SK-N-MC (cell line): Measurements from ENCODE around the gene SLC6A1.

Source experiments
- DNase-seq: peaks from one replicate; pipeline ENCODE4 v3.0.0-alpha.2; 2011; ENCODE audit warnings: low read depth, low spot score
- H3K27ac ChIP-seq: fragments of 200-600 bp; sonication (generic); 2 replicates; pipeline ENCODE4 v1.5.1; 2016; ENCODE audit warnings: mixed run types
- H3K36me3 ChIP-seq: fragments of 200-600 bp; sonication (generic); 2 replicates; pipeline ENCODE4 v1.6.1; 2017; ENCODE audit warnings: antibody characterized with exemption, low read length, mixed read lengths; ENCODE audit not compliant: insufficient read depth
- H3K4me3 ChIP-seq: fragments of 200-600 bp; sonication (generic); 2 replicates; pipeline ENCODE4 v1.5.1; 2016
- H3K9ac ChIP-seq: fragments of 200-600 bp; sonication (generic); 2 replicates; pipeline ENCODE4 v1.8.0; 2017; ENCODE audit warnings: mixed run types, mixed read lengths; ENCODE audit not compliant: insufficient read length
- H3K9me3 ChIP-seq: fragments of 200-600 bp; sonication (generic); 2 replicates; pipeline ENCODE4 v1.6.1; 2017; ENCODE audit warnings: low read depth, mild to moderate bottlenecking, antibody characterized with exemption, low read length, moderate library complexity, mixed read lengths
- EZH2 ChIP-seq: fragments of 200-600 bp; sonication (generic); IDR thresholded peaks from one replicate; pipeline ENCODE4 v1.6.1; 2017; ENCODE audit warnings: antibody characterized with exemption
- FOXP2 ChIP-seq: optimal IDR thresholded peaks from 2 replicates; pipeline ENCODE3; 2011; ENCODE audit warnings: mild to moderate bottlenecking, moderate library complexity; ENCODE audit not compliant: insufficient read depth; ENCODE audit errors: extremely low read length, control extremely low read depth
- POLR2AphosphoS5 ChIP-seq: IDR thresholded peaks from 2 replicates; pipeline ENCODE4 v1.6.1; 2012; ENCODE audit warnings: mild to moderate bottlenecking, low read depth, low read length, borderline replicate concordance

The SLC6A1 gene

GRCh38 chr3:10983219-10983916 is 9.2 kb upstream of the SLC6A1 start:
- Histone ChIP-seq H3K36me3 (no peaks in the 10 kb centered on the region), H3K4me3 (no peak overlapping the region), H3K9ac (no peak overlapping the region), H3K9me3 (no peaks in the 10 kb centered on the region), H3K27ac (no peak overlapping the region)
- TF ChIP-seq EZH2 (no peak), FOXP2 (no peak), POLR2AphosphoS5 (no peak)
- DNase-seq: no peak

GRCh38 chr3:10984371-10984896 is 8.1 kb upstream of the SLC6A1 start:
- Histone ChIP-seq H3K27ac (no peak overlapping the region), H3K36me3 (no peaks in the 10 kb centered on the region), H3K4me3 (no peak overlapping the region), H3K9ac (no peak overlapping the region), H3K9me3 (no peaks in the 10 kb centered on the region)
- DNase-seq: no peak
- TF ChIP-seq EZH2 (no peak), POLR2AphosphoS5 (no peak), FOXP2 (no peak)

GRCh38 chr3:10985181-10985580 is 7.4 kb upstream of the SLC6A1 start:
- H3K4me3 ChIP-seq: no peak overlapping the region
- H3K9me3 ChIP-seq: no peaks in the 10 kb centered on the region
- TF ChIP-seq EZH2 (no peak), POLR2AphosphoS5 (no peak), FOXP2 (no peak)
- H3K27ac ChIP-seq: no peak overlapping the region
- DNase-seq: no peak
- no peak overlapping the region for H3K9ac ChIP-seq
- no peaks in the 10 kb centered on the region for H3K36me3 ChIP-seq

GRCh38 chr3:10986592-10986991 is 6.0 kb upstream of the SLC6A1 start:
- TF ChIP-seq EZH2 (no peak), FOXP2 (no peak), POLR2AphosphoS5 (no peak)
- Histone ChIP-seq H3K27ac (no peak overlapping the region), H3K36me3 (no peaks in the 10 kb centered on the region), H3K9ac (no peak overlapping the region), H3K9me3 (no peaks in the 10 kb centered on the region), H3K4me3 (no peak overlapping the region)
- no peak for DNase-seq

GRCh38 chr3:10988001-10988665 is 4.4 kb upstream of the SLC6A1 start:
- H3K9me3 ChIP-seq: no peaks in the 10 kb centered on the region
- no peak overlapping the region for H3K9ac ChIP-seq
- no peak overlapping the region for H3K27ac ChIP-seq
- H3K4me3 ChIP-seq: no peak overlapping the region
- no peak for TF ChIP-seq EZH2
- no peak for TF ChIP-seq POLR2AphosphoS5
- no peak for TF ChIP-seq FOXP2
- no peaks in the 10 kb centered on the region for H3K36me3 ChIP-seq
- no peak for DNase-seq

- TF ChIP-seq FOXP2 (no peak), EZH2 (no peak), POLR2AphosphoS5 (no peak)
- H3K9me3 ChIP-seq: no peaks in the 10 kb centered on the region
Measured at GRCh38 chr3:10988991-10989484, 3.5 kb upstream of the SLC6A1 start.

GRCh38 chr3:10992943-10993728 is 588 bp downstream of the SLC6A1 start:
- TF ChIP-seq FOXP2: no peak
- peak; percentile 77 for TF ChIP-seq EZH2
- Histone ChIP-seq H3K27ac (no peak overlapping the region), H3K9ac (no peak overlapping the region), H3K9me3 (no peaks in the 10 kb centered on the region), H3K4me3 (no peak overlapping the region), H3K36me3 (no peaks in the 10 kb centered on the region)
- no peak for DNase-seq

More at GRCh38 chr3:10988991-10989484, 3.5 kb upstream of the SLC6A1 start:
- no peak overlapping the region for H3K4me3 ChIP-seq
- H3K9ac ChIP-seq: no peak overlapping the region
- no peak for DNase-seq
- no peak overlapping the region for H3K27ac ChIP-seq
- no peaks in the 10 kb centered on the region for H3K36me3 ChIP-seq

- H3K27ac ChIP-seq: no peak overlapping the region
- H3K4me3 ChIP-seq: no peak overlapping the region
- no peak overlapping the region for H3K9ac ChIP-seq
- TF ChIP-seq FOXP2: no peak
- TF ChIP-seq EZH2: no peak
- no peaks in the 10 kb centered on the region for H3K36me3 ChIP-seq
- DNase-seq: no peak
- no peaks in the 10 kb centered on the region for H3K9me3 ChIP-seq
Measured at GRCh38 chr3:10993729-10994065, 1.1 kb downstream of the SLC6A1 start.
